Caco-2 (cell line): ENCODE data around the gene FZD10. TPM values are rescaled to one million over a fixed set of nuclear protein-coding genes. Genes with fewer than 3 reads are reported as not detected.

Source experiments
- BruUV-seq: library from RNA; stranded (reverse); fragments of 400-500 nt; replicated peaks from 2 replicates; lab custom pipeline; 2021; lab: Mats Ljungman, UMichigan
- CTCF ChIA-PET: fragments of 300-600 bp; sonication (Branson Sonifier 250); formaldehyde crosslinking; loops from one replicate; lab custom pipeline; 2022; ENCODE audit warnings: antibody characterized with exemption; lab: Charles Lee
- POLR2A ChIA-PET: fragments of 300-600 bp; sonication (Branson Sonifier 250); formaldehyde crosslinking; loops from one replicate; lab custom pipeline; 2022; ENCODE audit warnings: antibody characterized with exemption; lab: Charles Lee
- DNase-seq, 2 experiments: peaks; one replicate each; pipeline versions ENCODE4 v3.0.0 to v3.0.0-alpha.2; 2020 to 2022
- H3K27me3 ChIP-seq: replicated peaks from 2 replicates; pipeline ENCODE4 v1.6.0; 2011; ENCODE audit warnings: low read length; ENCODE audit not compliant: control insufficient read depth, insufficient read depth
- H3K36me3 ChIP-seq: 2 replicates; pipeline ENCODE4 v1.5.1; 2011; ENCODE audit warnings: low read length; ENCODE audit not compliant: control insufficient read depth, insufficient read depth
- H3K4me1 ChIP-seq: fragments of 250-450 bp; sonication (Bioruptor Pico); 2 replicates; pipeline ENCODE4 v1.5.1; 2020; ENCODE audit warnings: mild to moderate bottlenecking
- H3K4me3 ChIP-seq: 2 replicates; pipeline ENCODE4 v1.5.1; 2011; ENCODE audit warnings: low read depth, mild to moderate bottlenecking, control low read depth, low read length
- H3K9me3 ChIP-seq: fragments of 250-450 bp; sonication (Bioruptor Pico); 2 replicates; pipeline ENCODE4 v1.5.1; 2020; ENCODE audit warnings: mild to moderate bottlenecking, moderate library complexity
- H3K27ac Mint-ChIP-seq: one replicate; pipeline ENCODE4 v1.8.0; 2022; ENCODE audit warnings: mixed read lengths; ENCODE audit not compliant: unreplicated experiment
- H3K27me3 Mint-ChIP-seq: one replicate; pipeline ENCODE4 v1.8.0; 2022; ENCODE audit warnings: mixed read lengths; ENCODE audit not compliant: insufficient read depth, unreplicated experiment
- H3K36me3 Mint-ChIP-seq: one replicate; pipeline ENCODE4 v1.8.0; 2022; ENCODE audit warnings: mild to moderate bottlenecking, mixed read lengths; ENCODE audit not compliant: insufficient read depth, unreplicated experiment
- H3K4me1 Mint-ChIP-seq: one replicate; pipeline ENCODE4 v1.8.0; 2022; ENCODE audit warnings: low read depth, mixed read lengths; ENCODE audit not compliant: unreplicated experiment
- H3K4me3 Mint-ChIP-seq: one replicate; pipeline ENCODE4 v1.8.0; 2022; ENCODE audit warnings: mild to moderate bottlenecking, moderate library complexity, mixed read lengths; ENCODE audit not compliant: unreplicated experiment
- H3K9me3 Mint-ChIP-seq: one replicate; pipeline ENCODE4 v1.8.0; 2022; ENCODE audit warnings: mixed read lengths; ENCODE audit not compliant: unreplicated experiment
- CTCF ChIP-seq, 2 experiments: fragments of 200-600 bp in 1 of 2; IDR thresholded peaks; 1 replicate in 1 of 2; 2 replicates in 1 of 2; pipeline versions ENCODE4 v1.5.1 to v1.8.0; 2011 to 2022; ENCODE audit warnings: antibody characterized with exemption in 1 of 2, control low read depth in 1 of 2, inconsistent platforms in 1 of 2, low read depth in 1 of 2, low read length in 1 of 2, mild to moderate bottlenecking in 1 of 2, moderate library complexity in 1 of 2; ENCODE audit not compliant: insufficient read depth in 1 of 2, severe bottlenecking in 1 of 2, unreplicated experiment in 1 of 2
- intact Hi-C: fragments of 100-400 bp; cut with micrococcal nuclease; formaldehyde crosslinking; loops from one replicate; pipeline ENCODE4 v1.10.0; 2022; ENCODE audit not compliant: unreplicated experiment
- total RNA-seq: library from RNA; stranded (reverse); gene quantifications from 2 replicates; pipeline ENCODE4 v1.2.3, GENCODE V29; 2022

Gene FZD10
- total RNA-seq, 1 experiment from 2014 or later = 0.09 TPM

GRCh38 chr12:130200445-130200844 lies 38.2 kb downstream of the FZD10 start:
- no TSS peak for BruUV-seq

GRCh38 chr12:130201037-130201436 lies 38.8 kb downstream of the FZD10 start:
- H3K4me3 Mint-ChIP-seq = no peak overlapping the region
- POLR2A ChIA-PET = no interaction called here
- CTCF ChIA-PET = no interaction called here
- DNase-seq = no peak
- no peak for TF ChIP-seq CTCF (IDR thresholded peaks at IDR 0.05; ENCODE audit: insufficient read depth in 1 of 2, low read depth in 1 of 2, low read length in 1 of 2, severe bottlenecking in 1 of 2, unreplicated experiment in 1 of 2)
- no peaks in the 10 kb centered on the region for H3K27me3 Mint-ChIP-seq
- peaks cover 6% of the 10 kb centered on the region for H3K36me3 Mint-ChIP-seq
- H3K27ac Mint-ChIP-seq = no peak overlapping the region
- Histone ChIP-seq H3K4me1 (no peaks in the 10 kb centered on the region), H3K9me3 (no peaks in the 10 kb centered on the region), H3K27me3 (no peaks in the 10 kb centered on the region), H3K36me3 (no peaks in the 10 kb centered on the region), H3K4me3 (no peak overlapping the region)
- intact Hi-C loops = no loop called here
- no peaks in the 10 kb centered on the region for H3K4me1 Mint-ChIP-seq
- BruUV-seq = no TSS peak
- H3K9me3 Mint-ChIP-seq = no peaks in the 10 kb centered on the region

More at GRCh38 chr12:130200445-130200844, 38.2 kb downstream of the FZD10 start:
- H3K9me3 Mint-ChIP-seq = no peaks in the 10 kb centered on the region
- intact Hi-C loops = no loop called here
- H3K36me3 Mint-ChIP-seq = peaks cover 6% of the 10 kb centered on the region
- H3K4me3 ChIP-seq = no peak overlapping the region
- no peaks in the 10 kb centered on the region for H3K36me3 ChIP-seq
- H3K4me3 Mint-ChIP-seq = no peak overlapping the region
- no peaks in the 10 kb centered on the region for H3K27me3 ChIP-seq
- POLR2A ChIA-PET = no interaction called here
- no peaks in the 10 kb centered on the region for H3K9me3 ChIP-seq
- no peaks in the 10 kb centered on the region for H3K4me1 ChIP-seq
- no peaks in the 10 kb centered on the region for H3K4me1 Mint-ChIP-seq
- H3K27ac Mint-ChIP-seq = no peak overlapping the region
- H3K27me3 Mint-ChIP-seq = no peaks in the 10 kb centered on the region
- CTCF ChIA-PET = no interaction called here
- no peak for TF ChIP-seq CTCF (IDR thresholded peaks at IDR 0.05; ENCODE audit: insufficient read depth in 1 of 2, low read depth in 1 of 2, low read length in 1 of 2, severe bottlenecking in 1 of 2, unreplicated experiment in 1 of 2)
- DNase-seq = no peak

GRCh38 chr12:130202201-130202600 lies 39.9 kb downstream of the FZD10 start:
- Mint-ChIP-seq H3K36me3 (peaks cover 6% of the 10 kb centered on the region), H3K4me1 (no peaks in the 10 kb centered on the region), H3K27ac (no peak overlapping the region), H3K27me3 (no peaks in the 10 kb centered on the region), H3K9me3 (no peaks in the 10 kb centered on the region), H3K4me3 (no peak overlapping the region)
- Histone ChIP-seq H3K27me3 (no peaks in the 10 kb centered on the region), H3K4me1 (no peaks in the 10 kb centered on the region), H3K4me3 (no peak overlapping the region), H3K36me3 (no peaks in the 10 kb centered on the region), H3K9me3 (no peaks in the 10 kb centered on the region)
- POLR2A ChIA-PET = no interaction called here
- no peak for DNase-seq
- TF ChIP-seq CTCF (IDR thresholded peaks at IDR 0.05; ENCODE audit: insufficient read depth in 1 of 2, low read depth in 1 of 2, low read length in 1 of 2, severe bottlenecking in 1 of 2, unreplicated experiment in 1 of 2) = no peak
- intact Hi-C loops = no loop called here
- CTCF ChIA-PET = no interaction called here
- no TSS peak for BruUV-seq
